ENCODE results near the gene POLD1. TPM values are rescaled to one million over a fixed set of nuclear protein-coding genes. Genes with fewer than 3 reads are reported as not detected.

Gene POLD1
- total and polyA plus RNA-seq, 2 donors (not counting 3 experiments of a cell fraction or from before 2014, with no cell fraction given) = 40.9 to 63.9 TPM

DNA sequence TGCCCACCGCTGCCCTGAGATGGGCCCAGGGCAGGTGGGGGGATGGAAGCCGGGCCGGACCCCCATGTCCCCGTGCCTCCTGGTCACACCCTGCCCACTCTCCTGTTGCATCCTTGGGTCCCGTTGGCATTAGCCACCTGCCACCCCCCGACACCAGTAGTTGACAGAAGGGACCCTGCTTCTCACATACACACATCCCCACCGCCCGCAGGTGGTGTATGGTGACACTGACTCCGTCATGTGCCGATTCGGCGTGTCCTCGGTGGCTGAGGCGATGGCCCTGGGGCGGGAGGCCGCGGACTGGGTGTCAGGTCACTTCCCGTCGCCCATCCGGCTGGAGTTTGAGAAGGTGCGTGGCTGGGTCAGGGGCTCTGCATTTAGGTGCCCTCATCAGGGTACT lies 29.4 kb downstream of the POLD1 start:
- intact Hi-C loops (cut with micrococcal nuclease) (no loop called here), dilution Hi-C loops (cut with MboI; ENCODE audit: extremely low pct_ligation_motif_present, low sequenced_read_pairs) (no loop called here)
- no peak overlapping the region for H3K4me2 ChIP-seq (ENCODE audit: insufficient read depth, low read length)
- H3K4me3 ChIP-seq (replicated peaks in 1 of 3; ENCODE audit: insufficient read depth in 1 of 3, low read depth in 1 of 3, low read length in 3 of 3) = no peak overlapping the region
- TF ChIP-seq, protein P1, sequence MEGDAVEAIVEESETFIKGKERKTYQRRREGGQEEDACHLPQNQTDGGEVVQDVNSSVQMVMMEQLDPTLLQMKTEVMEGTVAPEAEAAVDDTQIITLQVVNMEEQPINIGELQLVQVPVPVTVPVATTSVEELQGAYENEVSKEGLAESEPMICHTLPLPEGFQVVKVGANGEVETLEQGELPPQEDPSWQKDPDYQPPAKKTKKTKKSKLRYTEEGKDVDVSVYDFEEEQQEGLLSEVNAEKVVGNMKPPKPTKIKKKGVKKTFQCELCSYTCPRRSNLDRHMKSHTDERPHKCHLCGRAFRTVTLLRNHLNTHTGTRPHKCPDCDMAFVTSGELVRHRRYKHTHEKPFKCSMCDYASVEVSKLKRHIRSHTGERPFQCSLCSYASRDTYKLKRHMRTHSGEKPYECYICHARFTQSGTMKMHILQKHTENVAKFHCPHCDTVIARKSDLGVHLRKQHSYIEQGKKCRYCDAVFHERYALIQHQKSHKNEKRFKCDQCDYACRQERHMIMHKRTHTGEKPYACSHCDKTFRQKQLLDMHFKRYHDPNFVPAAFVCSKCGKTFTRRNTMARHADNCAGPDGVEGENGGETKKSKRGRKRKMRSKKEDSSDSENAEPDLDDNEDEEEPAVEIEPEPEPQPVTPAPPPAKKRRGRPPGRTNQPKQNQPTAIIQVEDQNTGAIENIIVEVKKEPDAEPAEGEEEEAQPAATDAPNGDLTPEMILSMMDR (IDR thresholded peaks at IDR 0.05; ENCODE audit: extremely low read depth in 1 of 2, insufficient read depth in 1 of 2, low read depth in 1 of 2, low read length in 2 of 2) = no peak
- no peak for TF ChIP-seq EZH2 (IDR thresholded peaks at IDR 0.05; ENCODE audit: borderline replicate concordance, low read depth, low read length, severe bottlenecking)
- TF ChIP-seq JUN (IDR thresholded peaks at IDR 0.05; ENCODE audit: borderline replicate concordance, insufficient read depth, insufficient read length, low read depth) = no peak
- TF ChIP-seq, protein P2, sequence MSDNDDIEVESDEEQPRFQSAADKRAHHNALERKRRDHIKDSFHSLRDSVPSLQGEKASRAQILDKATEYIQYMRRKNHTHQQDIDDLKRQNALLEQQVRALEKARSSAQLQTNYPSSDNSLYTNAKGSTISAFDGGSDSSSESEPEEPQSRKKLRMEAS (IDR thresholded peaks at IDR 0.05; ENCODE audit: insufficient read depth, insufficient read length) = no peak
- TF ChIP-seq FOS (IDR thresholded peaks at IDR 0.05; ENCODE audit: borderline replicate concordance, insufficient read depth, low read length) = no peak
- TF ChIP-seq POLR2A (IDR thresholded peaks at IDR 0.05; ENCODE audit: low read depth, low read length) = no peak
- no peak for TF ChIP-seq MYC (IDR thresholded peaks at IDR 0.05; ENCODE audit: low read depth, low read length)
- no peak for TF ChIP-seq POLR2AphosphoS5 (IDR thresholded peaks at IDR 0.05; ENCODE audit: insufficient read depth, low read depth, low read length)
- TF ChIP-seq GATA2 (IDR thresholded peaks at IDR 0.05; ENCODE audit: insufficient read depth, insufficient read length, low read depth, low read length) = no peak
- DNase-seq (ENCODE audit: low read depth, low spot score) (no peak), FAIRE-seq (no peak)
- CTCF ChIA-PET = interaction anchor here (1.0 to 5.7 kb wide), 2 partner anchors 46 to 56 kb away, joined by 4 to 88 read pairs; no protein-coding TSS in a partner anchor
- POLR2A ChIA-PET = no interaction called here
- no peaks in the 10 kb centered on the region for H3K4me1 ChIP-seq (ENCODE audit: control insufficient read depth, extremely low read depth, insufficient read depth, low read length)
- H3K27me3 ChIP-seq (ENCODE audit: control insufficient read depth in 2 of 2, insufficient read depth in 2 of 2, low read length in 2 of 2) = peaks cover 1 to 3% of the 10 kb centered on the region in 2 experiments
- no peaks in the 10 kb centered on the region for H3K79me2 ChIP-seq (ENCODE audit: control insufficient read depth, insufficient read depth, low read length)
- no peak overlapping the region for H3K9ac ChIP-seq (replicated peaks; ENCODE audit: extremely low read depth, insufficient read depth, low read length)
- no peak overlapping the region for H3K27ac ChIP-seq (ENCODE audit: insufficient read depth, low read depth, low read length)
- BruUV-seq (replicated peaks) = no TSS peak
- no peaks in the 10 kb centered on the region for H4K20me1 ChIP-seq (replicated peaks; ENCODE audit: control insufficient read depth, extremely low read depth, insufficient read depth, low read length)
- H3K9me3 ChIP-seq (replicated peaks; ENCODE audit: control insufficient read depth, insufficient read depth, low read length) = no peaks in the 10 kb centered on the region
- no peak overlapping the region for H2AFZ ChIP-seq (ENCODE audit: low read depth, low read length)
- peaks cover 0 to 3% of the 10 kb centered on the region in 2 experiments for H3K36me3 ChIP-seq (ENCODE audit: control insufficient read depth in 2 of 2, extremely low read depth in 1 of 2, insufficient read depth in 2 of 2, low read length in 2 of 2)
- H3K9me1 ChIP-seq (replicated peaks; ENCODE audit: control insufficient read depth, extremely low read depth, insufficient read depth, low read length) = no peaks in the 10 kb centered on the region
